Measurements from ENCODE around the gene MTARC2.

DNA sequence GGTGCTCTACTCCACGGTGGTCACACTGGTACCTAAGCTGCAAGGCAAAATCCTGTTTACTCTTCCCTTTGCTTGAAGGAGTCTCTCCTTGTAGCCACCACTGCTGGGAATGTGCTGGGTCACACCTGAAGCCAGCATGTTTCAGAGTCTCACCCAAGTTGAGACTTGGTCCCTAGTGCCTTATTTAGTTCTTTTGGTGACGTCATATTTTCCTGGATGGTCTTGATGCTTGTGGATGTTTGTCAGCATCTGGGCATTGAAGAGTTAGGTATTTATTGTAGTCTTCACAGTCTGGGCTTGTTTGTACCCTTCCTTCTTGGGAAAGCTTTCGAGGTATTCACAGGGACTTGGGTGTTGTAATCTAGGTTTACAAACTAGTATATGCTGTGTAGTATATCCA lies 5.6 kb upstream of the MTARC2 start:
- no peak for TF ChIP-seq EZH2 (IDR thresholded peaks at IDR 0.05; ENCODE audit: low read length)
- TF ChIP-seq, protein P1, sequence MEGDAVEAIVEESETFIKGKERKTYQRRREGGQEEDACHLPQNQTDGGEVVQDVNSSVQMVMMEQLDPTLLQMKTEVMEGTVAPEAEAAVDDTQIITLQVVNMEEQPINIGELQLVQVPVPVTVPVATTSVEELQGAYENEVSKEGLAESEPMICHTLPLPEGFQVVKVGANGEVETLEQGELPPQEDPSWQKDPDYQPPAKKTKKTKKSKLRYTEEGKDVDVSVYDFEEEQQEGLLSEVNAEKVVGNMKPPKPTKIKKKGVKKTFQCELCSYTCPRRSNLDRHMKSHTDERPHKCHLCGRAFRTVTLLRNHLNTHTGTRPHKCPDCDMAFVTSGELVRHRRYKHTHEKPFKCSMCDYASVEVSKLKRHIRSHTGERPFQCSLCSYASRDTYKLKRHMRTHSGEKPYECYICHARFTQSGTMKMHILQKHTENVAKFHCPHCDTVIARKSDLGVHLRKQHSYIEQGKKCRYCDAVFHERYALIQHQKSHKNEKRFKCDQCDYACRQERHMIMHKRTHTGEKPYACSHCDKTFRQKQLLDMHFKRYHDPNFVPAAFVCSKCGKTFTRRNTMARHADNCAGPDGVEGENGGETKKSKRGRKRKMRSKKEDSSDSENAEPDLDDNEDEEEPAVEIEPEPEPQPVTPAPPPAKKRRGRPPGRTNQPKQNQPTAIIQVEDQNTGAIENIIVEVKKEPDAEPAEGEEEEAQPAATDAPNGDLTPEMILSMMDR (optimal IDR thresholded peaks at IDR 0.05 in 1 of 3, IDR thresholded peaks at IDR 0.05 in 1 of 3, conservative IDR thresholded peaks at IDR 0.05 in 1 of 3; ENCODE audit: extremely low read depth in 1 of 3, insufficient read depth in 2 of 3, low read length in 3 of 3): no peak

Measured in keratinocyte (primary cell).